Fibroblast of lung (primary cell): ENCODE data around the gene SDK2. TPM values are rescaled to one million over a fixed set of nuclear protein-coding genes. Genes with fewer than 3 reads are reported as not detected.

Experiments
- DNase-seq, 2 donors: peaks; one replicate each; pipeline versions ENCODE4 v3.0.0 to v3.0.0-alpha.2; 2010; ENCODE audit warnings: low read depth in 2 of 2
- H2AFZ ChIP-seq: 2 replicates; pipeline ENCODE4 v1.5.1; 2012; ENCODE audit warnings: low read length, control low read depth, inconsistent platforms
- H3K27ac ChIP-seq: 2 replicates; pipeline ENCODE4 v1.5.1; 2011; ENCODE audit warnings: low read length, control low read depth; ENCODE audit not compliant: insufficient read depth
- H3K27me3 ChIP-seq: 2 replicates; pipeline ENCODE4 v1.5.1; 2011; ENCODE audit warnings: mild to moderate bottlenecking, low read length; ENCODE audit not compliant: control insufficient read depth, insufficient read depth
- H3K36me3 ChIP-seq: 2 replicates; pipeline ENCODE4 v1.5.1; 2011; ENCODE audit warnings: low read length; ENCODE audit not compliant: control insufficient read depth, insufficient read depth
- H3K4me1 ChIP-seq: 2 replicates; pipeline ENCODE4 v1.5.1; 2011; ENCODE audit warnings: low read length; ENCODE audit not compliant: control insufficient read depth, insufficient read depth; ENCODE audit errors: extremely low read depth
- H3K4me2 ChIP-seq: 2 replicates; pipeline ENCODE4 v1.5.1; 2011; ENCODE audit warnings: low read length, control low read depth; ENCODE audit not compliant: insufficient read depth; ENCODE audit errors: extremely low read depth
- H3K4me3 ChIP-seq, 4 experiments: fragments of 200-600 bp in 1 of 4; sonication (generic) in 1 of 4; replicated peaks in 1 of 4; 2 replicates each; pipeline ENCODE4 v1.5.1; 2011 to 2016; ENCODE audit warnings: low read length in 4 of 4, low read depth in 3 of 4, mild to moderate bottlenecking in 3 of 4, control low read depth in 2 of 4, inconsistent platforms in 1 of 4, mixed read lengths in 1 of 4; ENCODE audit not compliant: insufficient read depth in 1 of 4; ENCODE audit errors: control extremely low read depth in 1 of 4
- H3K79me2 ChIP-seq: 2 replicates; pipeline ENCODE4 v1.5.1; 2012; ENCODE audit warnings: mild to moderate bottlenecking, low read length, inconsistent platforms; ENCODE audit not compliant: control insufficient read depth, insufficient read depth
- H3K9ac ChIP-seq: 2 replicates; pipeline ENCODE4 v1.5.1; 2011; ENCODE audit warnings: mild to moderate bottlenecking, low read length, control low read depth; ENCODE audit not compliant: insufficient read depth
- H3K9me3 ChIP-seq: 2 replicates; pipeline ENCODE4 v1.5.1; 2012; ENCODE audit warnings: low read depth, low read length; ENCODE audit not compliant: control insufficient read depth, insufficient read depth
- H4K20me1 ChIP-seq: 2 replicates; pipeline ENCODE4 v1.5.1; 2011; ENCODE audit warnings: low read length; ENCODE audit not compliant: control insufficient read depth, insufficient read depth; ENCODE audit errors: extremely low read depth
- EZH2 ChIP-seq: IDR thresholded peaks from 2 replicates; pipeline ENCODE4 v1.5.1; 2012; ENCODE audit warnings: low read length, control low read depth, mild to moderate bottlenecking; ENCODE audit errors: missing control alignments
- polyA plus RNA-seq, 2 donors: library from polyadenylated mRNA; depleted of rRNA in 1 of 2; stranded (reverse) in 1 of 2; unstranded in 1 of 2; fragments of >200 nt; gene quantifications; 2 replicates each; pipeline ENCODE4 v1.2.1, GENCODE V29; 2011 to 2012; ENCODE audit warnings: missing spikeins in 1 of 2
- total RNA-seq: library from RNA; depleted of rRNA; stranded (reverse); fragments of >200 nt; gene quantifications from 2 replicates; pipeline ENCODE4 v1.2.1, GENCODE V29; 2014
- TF ChIP-seq, protein P1 (sequence below), 2 donors: IDR thresholded peaks in 1 of 2; conservative IDR thresholded peaks in 1 of 2; 1 replicate in 1 of 2; 2 replicates in 1 of 2; pipeline ENCODE4 v1.5.1; 2011 to 2012; ENCODE audit warnings: low read length in 2 of 2, control low read depth in 1 of 2, inconsistent platforms in 1 of 2, low read depth in 1 of 2, mild to moderate bottlenecking in 1 of 2

The SDK2 gene
- total and polyA plus RNA-seq, 2 donors (not counting 1 experiment from before 2014, with no cell fraction given) = under 0.01 to 0.01 TPM

DNA sequence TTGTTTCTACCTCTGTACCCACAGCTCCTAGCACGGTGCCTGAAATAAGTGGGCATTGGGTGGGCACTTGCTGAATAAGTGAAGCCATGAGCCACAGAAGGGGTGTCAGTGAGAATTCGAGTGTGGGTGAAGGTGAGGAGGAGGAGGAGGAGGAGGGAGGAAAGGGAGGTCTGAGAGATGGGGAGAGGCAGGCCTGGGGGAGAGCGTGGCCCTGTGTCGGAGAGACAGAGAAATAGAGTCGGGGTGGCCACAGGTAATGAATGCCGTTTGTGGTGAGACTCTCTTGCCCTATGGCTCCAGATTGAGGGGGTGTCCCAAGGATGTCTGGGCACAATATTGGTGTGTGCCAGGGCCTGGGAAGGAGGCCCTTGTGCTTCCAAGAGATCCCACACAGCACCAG is 49.2 kb downstream of the SDK2 start:
- Histone ChIP-seq H2AFZ (no peak overlapping the region), H3K4me1 (no peaks in the 10 kb centered on the region), H4K20me1 (no peaks in the 10 kb centered on the region), H3K9ac (no peak overlapping the region), H3K4me2 (no peak overlapping the region), H3K4me3 (no peak overlapping the region), H3K9me3 (no peaks in the 10 kb centered on the region), H3K27me3 (no peaks in the 10 kb centered on the region), H3K36me3 (no peaks in the 10 kb centered on the region), H3K27ac (no peak overlapping the region), H3K79me2 (no peaks in the 10 kb centered on the region)
- TF ChIP-seq EZH2 = no peak
- TF ChIP-seq, protein P1, sequence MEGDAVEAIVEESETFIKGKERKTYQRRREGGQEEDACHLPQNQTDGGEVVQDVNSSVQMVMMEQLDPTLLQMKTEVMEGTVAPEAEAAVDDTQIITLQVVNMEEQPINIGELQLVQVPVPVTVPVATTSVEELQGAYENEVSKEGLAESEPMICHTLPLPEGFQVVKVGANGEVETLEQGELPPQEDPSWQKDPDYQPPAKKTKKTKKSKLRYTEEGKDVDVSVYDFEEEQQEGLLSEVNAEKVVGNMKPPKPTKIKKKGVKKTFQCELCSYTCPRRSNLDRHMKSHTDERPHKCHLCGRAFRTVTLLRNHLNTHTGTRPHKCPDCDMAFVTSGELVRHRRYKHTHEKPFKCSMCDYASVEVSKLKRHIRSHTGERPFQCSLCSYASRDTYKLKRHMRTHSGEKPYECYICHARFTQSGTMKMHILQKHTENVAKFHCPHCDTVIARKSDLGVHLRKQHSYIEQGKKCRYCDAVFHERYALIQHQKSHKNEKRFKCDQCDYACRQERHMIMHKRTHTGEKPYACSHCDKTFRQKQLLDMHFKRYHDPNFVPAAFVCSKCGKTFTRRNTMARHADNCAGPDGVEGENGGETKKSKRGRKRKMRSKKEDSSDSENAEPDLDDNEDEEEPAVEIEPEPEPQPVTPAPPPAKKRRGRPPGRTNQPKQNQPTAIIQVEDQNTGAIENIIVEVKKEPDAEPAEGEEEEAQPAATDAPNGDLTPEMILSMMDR (conservative IDR thresholded peaks at IDR 0.05 in 1 of 2, IDR thresholded peaks at IDR 0.05 in 1 of 2; ENCODE audit: low read depth in 1 of 2, low read length in 2 of 2) = no peak
- no peak for DNase-seq

- no peak overlapping the region for H3K9ac ChIP-seq
- H3K79me2 ChIP-seq = no peaks in the 10 kb centered on the region
- no peaks in the 10 kb centered on the region for H3K9me3 ChIP-seq
- no peak overlapping the region for H3K27ac ChIP-seq
- no peak overlapping the region for H3K4me2 ChIP-seq
- TF ChIP-seq, protein P1 (conservative IDR thresholded peaks at IDR 0.05 in 1 of 2, IDR thresholded peaks at IDR 0.05 in 1 of 2; ENCODE audit: low read depth in 1 of 2, low read length in 2 of 2) = no peak
- no peak for TF ChIP-seq EZH2
- H4K20me1 ChIP-seq = no peaks in the 10 kb centered on the region
- H3K4me3 ChIP-seq = no peak overlapping the region
- no peak overlapping the region for H2AFZ ChIP-seq
- H3K27me3 ChIP-seq = no peaks in the 10 kb centered on the region
- DNase-seq = no peak
- no peaks in the 10 kb centered on the region for H3K4me1 ChIP-seq
- H3K36me3 ChIP-seq = no peaks in the 10 kb centered on the region
These were observed 49.6 kb downstream of the SDK2 start for GRCh38 chr17:73594598-73594997.

DNA sequence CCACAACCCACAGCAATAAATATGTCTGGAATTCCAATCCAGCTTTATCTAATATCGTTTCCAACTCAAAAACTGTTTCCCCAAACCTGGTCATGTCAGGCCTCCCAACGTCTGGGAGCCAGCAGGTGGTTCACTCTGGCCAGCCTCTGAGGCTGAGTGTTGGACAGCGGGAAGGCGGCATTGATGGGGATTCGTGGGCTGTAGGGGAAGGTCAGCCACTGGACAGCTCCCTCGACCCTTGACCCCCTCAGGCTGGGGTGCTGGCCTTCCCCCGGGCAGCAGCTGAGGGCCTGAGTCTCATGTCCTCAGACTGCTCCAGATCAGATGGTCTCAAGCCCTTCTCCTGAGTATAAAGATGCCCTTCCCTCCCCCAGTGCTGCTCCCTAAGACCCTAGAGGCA is 50.2 kb downstream of the SDK2 start:
- TF ChIP-seq EZH2 = no peak
- TF ChIP-seq, protein P1 (conservative IDR thresholded peaks at IDR 0.05 in 1 of 2, IDR thresholded peaks at IDR 0.05 in 1 of 2; ENCODE audit: low read depth in 1 of 2, low read length in 2 of 2) = no peak
- no peak overlapping the region for H3K27ac ChIP-seq
- H2AFZ ChIP-seq = no peak overlapping the region
- DNase-seq = no peak
- no peaks in the 10 kb centered on the region for H3K9me3 ChIP-seq
- H4K20me1 ChIP-seq = no peaks in the 10 kb centered on the region
- H3K36me3 ChIP-seq = no peaks in the 10 kb centered on the region
- no peak overlapping the region for H3K4me2 ChIP-seq
- no peak overlapping the region for H3K4me3 ChIP-seq
- H3K4me1 ChIP-seq = no peaks in the 10 kb centered on the region
- H3K27me3 ChIP-seq = no peaks in the 10 kb centered on the region
- H3K79me2 ChIP-seq = no peaks in the 10 kb centered on the region
- H3K9ac ChIP-seq = no peak overlapping the region
